ENCODE data around the gene UVRAG.
"Not testable (repeated sequence)": the region's sequence is repeated elsewhere in the genome, so short reads cannot be mapped to it uniquely, and the experiment has no call there.

GRCh38 chr11:76081084-76081483, 266.1 kb downstream of the UVRAG start:
- TF ChIP-seq CTCF (IDR thresholded peaks at IDR 0.05); POLR2AphosphoS5 (IDR thresholded peaks at IDR 0.05; ENCODE audit: low read depth, low read length); TCF7L2 (IDR thresholded peaks at IDR 0.05; ENCODE audit: low read depth, low read length): not testable (repeated sequence)

All from Panc1 (cell line).